ENCODE measurements around the gene LRFN5. TPM values are rescaled to one million over a fixed set of nuclear protein-coding genes. Genes with fewer than 3 reads are reported as not detected.

The LRFN5 gene
- total RNA-seq, 2 donors from 2014 or later, result not detected

GRCh38 chr14:41758011-41758665 is 151.5 kb downstream of the LRFN5 start:
- Mint-ChIP-seq H3K36me3 (ENCODE audit: insufficient read depth in 2 of 2) (no peaks in the 10 kb centered on the region), H3K27ac (no peak overlapping the region), H3K4me3 (no peak overlapping the region), H3K9me3 (peaks cover 2 to 6% of the 10 kb centered on the region in 2 donors), H3K27me3 (ENCODE audit: low read depth) (no peaks in the 10 kb centered on the region), H3K4me1 (ENCODE audit: low read depth) (no peaks in the 10 kb centered on the region)
- DNase-seq, result no peak
- ATAC-seq (replicated peaks in 1 of 2), result no peak

- DNase-seq (no peak), ATAC-seq (replicated peaks in 1 of 2) (no peak)
- Mint-ChIP-seq H3K27me3 (ENCODE audit: low read depth) (no peaks in the 10 kb centered on the region), H3K4me1 (ENCODE audit: low read depth) (no peaks in the 10 kb centered on the region), H3K9me3 (peaks cover 0 to 3% of the 10 kb centered on the region in 2 donors), H3K27ac (no peak overlapping the region), H3K36me3 (ENCODE audit: insufficient read depth in 2 of 2) (no peaks in the 10 kb centered on the region), H3K4me3 (no peak overlapping the region)
Observed at GRCh38 chr14:41761204-41761603, 154.5 kb downstream of the LRFN5 start.

GRCh38 chr14:41766772-41767171 is 160.1 kb downstream of the LRFN5 start:
- Mint-ChIP-seq H3K27me3 (ENCODE audit: low read depth) (no peaks in the 10 kb centered on the region), H3K4me1 (ENCODE audit: low read depth) (no peaks in the 10 kb centered on the region), H3K27ac (no peak overlapping the region), H3K4me3 (no peak overlapping the region), H3K36me3 (ENCODE audit: insufficient read depth in 2 of 2) (no peaks in the 10 kb centered on the region), H3K9me3 (peaks cover 0 to 2% of the 10 kb centered on the region in 2 donors)
- DNase-seq (no peak), ATAC-seq (replicated peaks in 1 of 2) (no peak)

GRCh38 chr14:41773536-41774279 is 167.0 kb downstream of the LRFN5 start:
- Mint-ChIP-seq H3K4me1 (ENCODE audit: low read depth) (no peaks in the 10 kb centered on the region), H3K9me3 (peaks cover 0 to 3% of the 10 kb centered on the region in 2 donors), H3K27me3 (ENCODE audit: low read depth) (no peaks in the 10 kb centered on the region), H3K4me3 (no peak overlapping the region), H3K36me3 (ENCODE audit: insufficient read depth in 2 of 2) (no peaks in the 10 kb centered on the region), H3K27ac (no peak overlapping the region)
- ATAC-seq (replicated peaks in 1 of 2), result no peak
- DNase-seq, result no peak

GRCh38 chr14:41782511-41782910 is 175.8 kb downstream of the LRFN5 start:
- ATAC-seq (replicated peaks in 1 of 2), result no peak
- Mint-ChIP-seq H3K9me3 (no peaks in the 10 kb centered on the region), H3K4me1 (ENCODE audit: low read depth) (no peaks in the 10 kb centered on the region), H3K27me3 (ENCODE audit: low read depth) (no peaks in the 10 kb centered on the region), H3K36me3 (ENCODE audit: insufficient read depth in 2 of 2) (no peaks in the 10 kb centered on the region), H3K27ac (no peak overlapping the region), H3K4me3 (no peak overlapping the region)
- DNase-seq, result no peak

- H3K27ac Mint-ChIP-seq, result no peak overlapping the region
- no peaks in the 10 kb centered on the region for H3K9me3 Mint-ChIP-seq
- no peak for DNase-seq
- ATAC-seq (replicated peaks in 1 of 2), result no peak
- no peaks in the 10 kb centered on the region for H3K4me1 Mint-ChIP-seq (ENCODE audit: low read depth)
- H3K36me3 Mint-ChIP-seq (ENCODE audit: insufficient read depth in 2 of 2), result no peaks in the 10 kb centered on the region
- no peak overlapping the region for H3K4me3 Mint-ChIP-seq
- H3K27me3 Mint-ChIP-seq (ENCODE audit: low read depth), result no peaks in the 10 kb centered on the region
Observed at GRCh38 chr14:41783403-41783802, 176.7 kb downstream of the LRFN5 start.

- H3K27me3 Mint-ChIP-seq (ENCODE audit: low read depth), result no peaks in the 10 kb centered on the region
- H3K36me3 Mint-ChIP-seq (ENCODE audit: insufficient read depth in 2 of 2), result no peaks in the 10 kb centered on the region
- H3K9me3 Mint-ChIP-seq, result peaks cover 0 to 2% of the 10 kb centered on the region in 2 donors
- DNase-seq (no peak), ATAC-seq (replicated peaks in 1 of 2) (no peak)
- H3K4me1 Mint-ChIP-seq (ENCODE audit: low read depth), result no peaks in the 10 kb centered on the region
- H3K4me3 Mint-ChIP-seq, result no peak overlapping the region
- H3K27ac Mint-ChIP-seq, result no peak overlapping the region
Observed at GRCh38 chr14:41785696-41786095, 179.0 kb downstream of the LRFN5 start.

- Mint-ChIP-seq H3K9me3 (peaks cover 0 to 5% of the 10 kb centered on the region in 2 donors), H3K27ac (no peak overlapping the region), H3K27me3 (ENCODE audit: low read depth) (no peaks in the 10 kb centered on the region), H3K36me3 (ENCODE audit: insufficient read depth in 2 of 2) (no peaks in the 10 kb centered on the region), H3K4me1 (ENCODE audit: low read depth) (no peaks in the 10 kb centered on the region), H3K4me3 (no peak overlapping the region)
- no peak for ATAC-seq (replicated peaks in 1 of 2)
- no peak for DNase-seq
Observed at GRCh38 chr14:41799817-41800216, 193.1 kb downstream of the LRFN5 start.

GRCh38 chr14:41805633-41806032 is 199.0 kb downstream of the LRFN5 start:
- no peaks in the 10 kb centered on the region for H3K36me3 Mint-ChIP-seq (ENCODE audit: insufficient read depth in 2 of 2)
- no peak for ATAC-seq (replicated peaks in 1 of 2)
- no peaks in the 10 kb centered on the region for H3K4me1 Mint-ChIP-seq (ENCODE audit: low read depth)

GRCh38 chr14:41806366-41806975 is 199.8 kb downstream of the LRFN5 start:
- DNase-seq, result no peak
- H3K27me3 Mint-ChIP-seq (ENCODE audit: low read depth), result no peaks in the 10 kb centered on the region

More at GRCh38 chr14:41805633-41806032, 199.0 kb downstream of the LRFN5 start:
- Mint-ChIP-seq H3K27me3 (ENCODE audit: low read depth) (no peaks in the 10 kb centered on the region), H3K9me3 (peaks cover 0 to 5% of the 10 kb centered on the region in 2 donors), H3K27ac (no peak overlapping the region), H3K4me3 (no peak overlapping the region)
- DNase-seq, result no peak

GRCh38 chr14:41810362-41810761 is 203.7 kb downstream of the LRFN5 start:
- H3K27me3 Mint-ChIP-seq (ENCODE audit: low read depth), result no peaks in the 10 kb centered on the region
- DNase-seq (no peak), ATAC-seq (replicated peaks in 1 of 2) (no peak)
- H3K4me1 Mint-ChIP-seq (ENCODE audit: low read depth), result no peaks in the 10 kb centered on the region
- H3K27ac Mint-ChIP-seq, result no peak overlapping the region
- H3K4me3 Mint-ChIP-seq, result no peak overlapping the region
- H3K36me3 Mint-ChIP-seq (ENCODE audit: insufficient read depth in 2 of 2), result no peaks in the 10 kb centered on the region
- H3K9me3 Mint-ChIP-seq, result no peaks in the 10 kb centered on the region

More at GRCh38 chr14:41806366-41806975, 199.8 kb downstream of the LRFN5 start:
- H3K4me1 Mint-ChIP-seq (ENCODE audit: low read depth), result no peaks in the 10 kb centered on the region
- no peak overlapping the region for H3K4me3 Mint-ChIP-seq
- H3K27ac Mint-ChIP-seq, result no peak overlapping the region
- H3K36me3 Mint-ChIP-seq (ENCODE audit: insufficient read depth in 2 of 2), result no peaks in the 10 kb centered on the region
- ATAC-seq (replicated peaks in 1 of 2), result no peak
- H3K9me3 Mint-ChIP-seq, result peaks cover 0 to 5% of the 10 kb centered on the region in 2 donors

- ATAC-seq (replicated peaks in 1 of 2), result no peak
- Mint-ChIP-seq H3K4me3 (no peak overlapping the region), H3K4me1 (ENCODE audit: low read depth) (no peaks in the 10 kb centered on the region), H3K9me3 (peaks cover 0 to 3% of the 10 kb centered on the region in 2 donors), H3K27me3 (ENCODE audit: low read depth) (no peaks in the 10 kb centered on the region), H3K36me3 (ENCODE audit: insufficient read depth in 2 of 2) (no peaks in the 10 kb centered on the region), H3K27ac (no peak overlapping the region)
- DNase-seq, result no peak
Observed at GRCh38 chr14:41817626-41818025, 210.9 kb downstream of the LRFN5 start.

- H3K4me1 Mint-ChIP-seq (ENCODE audit: low read depth), result no peaks in the 10 kb centered on the region
- H3K9me3 Mint-ChIP-seq, result peaks cover 5 to 11% of the 10 kb centered on the region in 2 donors
- H3K27me3 Mint-ChIP-seq (ENCODE audit: low read depth), result no peaks in the 10 kb centered on the region
- no peak for DNase-seq
- H3K36me3 Mint-ChIP-seq (ENCODE audit: insufficient read depth in 2 of 2), result no peaks in the 10 kb centered on the region
- H3K27ac Mint-ChIP-seq, result no peak overlapping the region
- ATAC-seq (replicated peaks in 1 of 2), result no peak
- no peak overlapping the region for H3K4me3 Mint-ChIP-seq
Observed at GRCh38 chr14:41824441-41824840, 217.8 kb downstream of the LRFN5 start.

All from activated T-cell treated with anti-CD3 and anti-CD28 coated beads, Interleukin-2, amount 50 U/mL, for 72 hours (primary cell).